GM18907 (cell line): Measurements from ENCODE around the gene NOTCH1.

Source experiments
- ATAC-seq: cut with Tn5 transposase; IDR thresholded peaks from one replicate; pipeline ENCODE4 v1.9.1; 2021; ENCODE audit warnings: mild to moderate bottlenecking, moderate library complexity; ENCODE audit not compliant: unreplicated experiment

The NOTCH1 gene

DNA sequence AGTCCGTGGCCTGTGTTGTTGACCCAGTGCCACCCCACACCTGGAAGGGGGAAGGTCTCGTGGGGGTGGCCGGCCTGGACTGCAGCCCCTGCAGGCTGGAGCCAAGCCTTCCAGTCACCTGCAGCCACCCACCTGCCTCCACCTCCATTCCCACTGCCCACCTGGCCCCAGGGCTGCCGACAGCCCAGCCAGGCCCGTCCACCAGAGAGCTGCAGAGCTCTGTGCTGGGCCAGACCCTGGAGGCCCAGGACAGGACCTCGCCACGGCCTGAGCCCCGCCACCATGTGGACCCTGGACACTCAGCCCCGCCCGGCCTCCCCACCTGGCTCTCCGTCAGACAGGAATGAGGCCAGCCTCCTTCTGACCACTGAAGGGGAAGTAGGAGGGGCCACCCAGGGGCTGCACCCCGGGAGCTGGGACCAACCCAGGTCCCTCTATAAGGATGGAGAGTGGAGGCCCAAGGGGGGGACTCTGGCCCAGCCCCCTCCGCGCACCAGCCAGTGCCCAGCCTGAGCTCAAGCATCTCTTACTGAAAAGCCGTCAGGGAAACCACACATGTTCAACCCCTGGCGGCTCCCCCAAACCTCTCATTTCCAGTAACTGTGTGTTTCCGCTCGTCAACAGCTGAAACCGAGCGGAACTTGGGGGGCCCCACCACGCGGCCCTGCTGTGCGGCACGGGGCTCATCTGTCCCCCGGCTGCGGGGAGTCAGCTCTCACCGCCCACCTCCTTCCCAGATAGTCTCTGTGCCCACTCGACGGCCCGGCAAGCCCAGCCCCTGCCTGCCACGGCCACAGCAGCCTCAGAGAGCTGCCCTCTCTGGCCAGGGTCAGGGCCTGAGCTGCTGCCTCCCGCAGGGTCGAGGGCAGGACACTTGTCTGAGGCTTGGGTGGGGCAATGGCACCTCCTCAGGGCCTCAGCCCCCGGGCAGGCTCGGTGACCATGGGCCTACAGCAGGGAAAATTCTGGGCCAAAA lies 12.8 kb downstream of the NOTCH1 start:
- ATAC-seq = no peak

DNA sequence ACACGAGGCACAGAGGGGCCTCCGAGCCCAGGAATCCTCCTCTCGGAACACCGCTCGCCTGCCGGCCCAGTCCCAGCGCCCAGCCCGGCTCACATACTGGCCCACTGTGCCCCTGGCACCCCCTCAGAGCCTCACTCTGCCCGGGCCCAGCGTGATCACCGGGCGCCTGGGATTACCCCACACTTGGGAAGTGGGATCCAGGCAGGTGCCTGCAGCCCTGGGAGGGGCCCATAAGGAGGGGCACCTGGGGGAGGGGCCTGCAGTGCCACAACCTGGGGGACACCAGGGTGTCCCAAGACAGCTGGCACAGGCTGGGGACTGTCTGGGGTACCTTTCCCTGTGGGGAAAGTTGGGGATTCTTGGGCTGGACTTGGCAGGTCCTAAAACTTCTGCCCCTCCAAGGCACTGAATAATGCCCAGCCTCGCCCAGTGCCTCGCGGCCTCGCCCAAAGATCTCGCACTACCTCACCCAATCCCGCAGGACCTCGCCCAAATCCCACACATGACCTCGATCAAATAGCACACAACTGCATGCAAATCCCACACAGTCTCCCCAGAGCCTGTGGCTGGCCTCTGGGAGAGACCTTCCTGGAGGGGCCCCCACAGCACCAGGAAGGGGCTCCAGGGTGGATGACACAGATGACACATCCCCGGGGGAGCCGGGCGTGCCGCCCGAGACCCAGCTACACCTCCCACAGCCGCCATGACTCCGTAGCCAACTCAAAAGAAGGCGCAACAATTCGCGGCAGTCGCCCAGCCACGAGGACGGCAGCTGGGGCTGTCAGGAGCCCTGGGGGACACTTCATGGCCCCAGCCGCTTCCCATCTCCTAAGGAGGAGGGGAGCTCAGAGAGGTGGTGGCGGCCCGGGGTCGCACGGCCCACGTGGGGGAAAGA lies 13.7 kb downstream of the NOTCH1 start:
- no peak for ATAC-seq

DNA sequence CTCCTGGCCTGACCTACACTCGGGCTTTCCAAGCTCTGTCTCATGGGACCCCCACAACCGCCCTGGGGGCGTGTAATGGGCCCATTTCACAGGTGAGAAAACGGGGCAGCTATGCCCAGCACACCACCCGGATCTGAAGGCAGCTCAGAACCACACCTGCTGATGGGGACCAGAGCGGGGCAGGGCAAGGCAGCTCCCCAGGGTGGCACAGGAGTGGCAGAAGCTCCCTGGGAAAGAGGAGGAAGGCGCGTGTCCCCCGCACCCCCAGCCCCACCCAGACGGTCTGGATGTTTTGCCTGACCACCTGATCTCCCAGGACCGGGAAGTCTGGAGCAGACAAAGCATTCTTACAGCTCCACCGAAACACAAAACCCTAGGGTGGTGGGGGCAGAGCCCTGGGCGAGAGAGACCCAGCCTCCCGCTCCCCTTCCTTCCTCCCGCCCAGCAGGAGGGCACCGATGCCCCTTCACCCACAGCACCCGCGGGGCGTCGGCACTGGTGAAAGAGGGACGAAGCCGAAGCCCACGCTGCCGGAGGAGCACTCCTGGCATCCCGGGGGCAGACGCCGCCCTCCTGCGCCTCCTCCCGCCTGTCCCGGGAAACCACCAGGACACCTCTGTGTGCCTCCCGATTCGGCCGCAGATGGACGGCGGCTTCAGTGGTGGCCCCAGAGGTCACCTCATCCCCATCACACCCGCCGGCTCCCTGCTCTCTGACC lies 14.5 kb downstream of the NOTCH1 start:
- no peak for ATAC-seq

DNA sequence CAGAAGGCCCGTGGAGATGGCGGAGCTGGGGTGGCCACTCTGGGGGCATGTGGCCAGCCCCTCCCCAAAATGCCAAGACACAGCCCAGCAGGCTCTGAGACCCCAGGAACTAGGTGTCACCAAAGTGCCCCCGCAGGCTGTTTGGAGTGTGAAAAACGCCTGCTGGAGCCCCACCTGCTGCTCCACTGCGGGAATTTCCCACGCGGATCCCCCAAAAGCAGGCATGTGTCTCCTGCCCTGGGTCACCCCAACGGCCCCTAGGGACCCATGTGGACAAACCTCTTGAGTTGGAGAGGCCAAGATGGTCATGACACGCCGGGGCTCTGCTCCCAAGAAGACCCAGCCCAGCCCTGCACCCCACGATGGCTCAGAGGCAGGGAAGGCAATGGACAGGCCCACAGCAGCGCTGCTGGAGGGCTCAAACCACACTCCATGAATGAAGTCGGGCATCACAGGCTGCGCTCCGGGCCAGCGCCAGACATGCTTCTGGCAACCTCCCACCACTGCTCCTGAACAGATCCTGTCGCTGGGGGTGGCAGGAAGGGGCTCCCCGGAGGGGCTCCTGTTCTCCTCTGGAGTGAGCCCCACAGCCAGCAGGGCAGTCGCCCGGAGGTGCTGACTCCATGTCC lies 15.3 kb downstream of the NOTCH1 start:
- no peak for ATAC-seq

DNA sequence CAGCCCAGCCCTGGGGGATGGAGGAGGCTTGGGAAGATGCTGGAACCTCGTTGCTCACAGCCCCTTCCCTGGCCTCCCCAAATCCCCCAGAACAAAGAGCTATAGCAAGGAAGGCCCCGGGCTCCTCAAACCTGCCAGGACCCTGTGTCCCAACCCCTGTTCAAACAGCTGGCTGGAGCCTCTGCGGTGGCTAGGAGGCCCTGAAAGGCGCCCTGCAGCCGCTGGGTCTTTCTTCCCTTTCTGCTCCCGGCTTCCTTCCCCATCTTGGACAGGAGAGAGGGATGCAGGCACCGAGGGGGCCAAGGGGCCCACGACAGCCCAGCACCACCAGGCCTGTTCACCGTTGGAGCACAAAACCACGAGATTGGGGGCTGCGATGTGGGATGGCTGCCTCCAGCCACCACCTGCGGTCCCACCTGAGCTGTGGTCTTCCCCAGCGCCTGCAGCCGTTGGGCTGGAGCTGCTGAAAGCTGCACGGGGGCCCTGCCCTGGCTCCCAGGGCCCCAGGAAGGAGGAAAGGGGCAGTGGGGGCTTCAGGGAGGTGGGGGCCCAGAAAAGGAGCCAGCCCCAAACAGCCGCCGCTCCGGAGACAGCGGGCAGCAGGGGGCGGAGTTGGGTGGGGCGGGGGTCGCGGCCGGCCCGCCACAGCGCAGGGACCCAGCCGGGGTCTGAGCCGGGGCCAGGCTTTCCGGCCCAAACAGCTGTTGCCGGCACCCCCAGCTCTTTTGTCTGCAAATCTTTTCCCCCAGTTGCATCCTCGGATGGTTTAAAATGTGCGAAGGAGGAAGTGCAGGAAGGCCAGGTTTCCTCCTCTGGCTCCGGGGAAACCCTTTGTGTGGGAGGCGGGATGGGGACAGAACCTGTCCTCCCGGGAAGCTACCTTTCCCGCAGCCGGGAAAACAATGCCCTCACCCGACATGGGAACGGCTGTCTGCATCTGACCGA lies 16.1 kb downstream of the NOTCH1 start:
- no peak for ATAC-seq

DNA sequence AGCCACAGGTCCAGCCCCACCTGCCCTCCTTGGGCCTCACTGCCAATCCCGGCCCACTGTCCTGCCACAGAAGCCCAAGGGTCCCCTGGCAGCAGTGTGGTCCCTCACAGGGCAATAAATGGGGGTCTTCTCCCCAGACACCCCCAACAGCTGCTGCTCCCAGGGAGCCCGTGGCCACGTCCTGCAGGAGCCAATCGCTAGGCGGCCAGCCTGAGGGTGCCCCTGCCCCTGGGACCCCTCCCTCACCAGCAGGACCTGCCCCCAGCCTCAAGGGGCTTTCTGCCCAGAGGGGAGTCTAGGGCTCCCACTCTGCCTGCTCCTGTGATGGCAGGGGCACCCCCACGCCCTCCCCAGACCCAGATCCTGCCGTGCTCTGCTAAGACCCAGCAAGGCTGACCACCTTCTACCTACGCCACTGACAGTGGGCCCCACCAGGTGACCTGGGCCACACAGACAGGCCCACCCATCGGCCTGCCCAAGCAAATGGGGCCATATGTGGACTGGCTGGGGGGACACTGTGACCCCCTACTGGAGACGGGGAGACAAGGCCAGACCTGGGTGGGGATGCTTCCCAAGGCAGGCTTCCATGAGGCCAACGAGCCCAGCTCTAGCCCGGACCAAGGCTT lies 17.0 kb downstream of the NOTCH1 start:
- no peak for ATAC-seq

DNA sequence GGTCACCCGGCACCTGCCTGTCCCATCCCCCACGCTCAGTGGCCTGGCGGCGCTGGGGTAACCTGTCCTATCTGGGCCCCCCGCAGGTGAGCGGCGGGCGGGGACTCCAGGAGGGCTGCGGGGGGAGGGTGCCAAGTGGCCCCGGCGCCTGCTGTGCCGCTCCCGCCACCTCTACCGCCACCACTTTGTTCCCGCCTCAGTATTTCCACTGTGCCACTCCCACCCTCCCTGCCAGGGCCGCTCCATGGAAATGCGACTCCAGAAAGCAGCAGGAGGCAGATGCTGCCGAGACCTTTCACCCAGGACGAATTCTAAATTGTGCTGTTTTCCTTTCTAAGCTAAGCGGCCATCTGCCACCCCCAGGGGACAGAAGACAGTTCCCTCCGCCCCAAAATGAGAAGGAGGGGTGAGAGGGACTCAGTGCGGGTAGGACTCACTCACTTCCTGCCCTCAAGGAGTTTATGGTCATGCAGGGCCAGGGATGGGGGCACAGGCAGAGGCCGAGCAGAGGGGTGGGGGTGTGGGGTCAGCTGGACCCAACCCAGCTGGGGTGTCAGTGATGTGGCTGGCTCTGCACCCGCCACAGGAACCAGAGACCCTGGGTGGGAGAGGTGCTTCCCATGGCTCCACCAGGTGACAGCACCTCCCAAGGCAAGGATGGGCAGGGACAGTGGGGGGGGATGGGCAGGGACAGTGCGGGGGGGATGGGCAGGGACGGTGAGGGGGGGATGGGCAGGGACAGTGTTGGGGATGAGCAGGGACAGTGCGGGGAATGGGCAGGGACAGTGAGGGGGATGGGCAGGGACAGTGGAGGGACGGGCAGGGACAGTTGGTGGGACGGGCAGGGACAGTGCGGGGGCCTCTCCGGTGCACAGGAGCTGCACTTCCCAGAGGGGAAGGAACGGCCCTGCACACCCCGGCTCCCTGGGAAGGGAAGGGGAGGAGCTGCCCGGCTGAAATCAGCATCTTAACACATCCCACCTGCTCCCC lies 17.8 kb downstream of the NOTCH1 start:
- ATAC-seq = no peak

DNA sequence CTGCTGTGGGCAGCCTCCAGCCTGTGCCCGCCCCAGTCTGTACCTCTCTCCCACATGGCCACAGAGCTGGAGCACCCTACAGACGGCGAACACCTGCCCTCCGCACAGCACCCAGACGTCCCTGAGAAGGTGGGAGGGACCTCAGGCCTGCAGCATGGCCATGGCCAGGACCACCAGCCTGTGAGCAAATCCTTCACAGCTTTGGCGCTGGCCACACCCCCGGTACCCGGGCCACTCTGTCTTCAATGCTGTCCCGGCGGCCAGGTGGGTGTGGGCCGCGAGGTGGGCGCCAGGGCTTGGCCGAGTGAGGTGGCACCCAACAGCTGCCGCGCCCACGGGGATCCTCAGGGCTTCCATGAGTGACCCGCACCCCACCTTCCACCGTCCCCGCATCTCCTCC lies 18.7 kb downstream of the NOTCH1 start:
- ATAC-seq = no peak

DNA sequence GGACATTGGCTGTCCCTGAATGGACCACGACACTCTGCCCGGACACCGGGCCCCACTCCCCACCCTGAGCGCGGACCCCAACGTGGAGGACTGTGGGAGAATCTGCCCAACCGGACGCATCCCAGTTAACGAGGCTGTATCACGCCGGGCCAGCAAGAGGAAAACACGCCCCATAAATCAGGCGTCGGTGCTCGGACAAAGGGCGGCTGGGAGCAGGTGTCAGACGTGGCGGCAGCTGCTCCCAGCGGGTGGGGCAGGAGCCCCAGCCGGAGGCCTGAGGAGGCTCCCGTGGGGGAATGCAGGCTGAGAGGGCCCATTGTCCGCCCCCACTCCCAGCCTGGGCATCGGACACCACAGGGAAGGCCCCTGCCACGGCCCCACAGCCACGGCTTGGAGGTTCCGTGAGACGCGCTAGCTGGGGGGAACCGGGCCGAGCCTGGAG lies 19.2 kb downstream of the NOTCH1 start:
- no peak for ATAC-seq

DNA sequence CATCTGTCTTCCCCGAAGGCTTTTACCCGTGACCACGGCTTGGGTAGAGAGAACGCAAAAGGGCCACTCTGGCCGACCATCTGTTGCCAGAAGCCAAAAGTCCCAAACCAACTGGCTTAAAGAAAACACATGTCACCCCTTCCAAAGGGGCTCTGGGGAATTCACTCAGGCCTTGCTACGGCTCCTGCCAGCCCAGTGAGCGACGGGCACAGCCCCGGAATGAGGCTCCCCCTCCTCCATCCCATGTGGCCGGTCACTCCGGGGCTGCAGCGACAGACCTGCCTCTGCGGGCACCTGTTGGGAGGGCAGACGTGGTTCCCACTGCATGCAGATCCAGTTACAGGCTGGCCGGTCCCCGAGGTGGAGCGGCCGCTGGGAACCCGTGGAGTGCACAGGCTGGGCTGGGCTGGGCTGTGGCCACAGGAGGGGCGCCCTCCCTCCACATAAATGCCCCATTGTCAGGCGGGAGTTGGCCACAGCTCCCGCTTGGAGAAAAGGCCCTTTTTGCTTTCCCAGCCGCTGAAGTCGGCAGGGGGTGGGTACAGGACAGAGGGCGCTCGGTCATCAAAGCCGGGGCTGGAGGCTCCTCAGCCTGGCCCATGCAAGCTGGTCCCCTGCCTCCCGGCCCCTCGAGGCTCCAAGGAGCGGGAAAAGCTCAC lies 19.9 kb downstream of the NOTCH1 start:
- no peak for ATAC-seq

DNA sequence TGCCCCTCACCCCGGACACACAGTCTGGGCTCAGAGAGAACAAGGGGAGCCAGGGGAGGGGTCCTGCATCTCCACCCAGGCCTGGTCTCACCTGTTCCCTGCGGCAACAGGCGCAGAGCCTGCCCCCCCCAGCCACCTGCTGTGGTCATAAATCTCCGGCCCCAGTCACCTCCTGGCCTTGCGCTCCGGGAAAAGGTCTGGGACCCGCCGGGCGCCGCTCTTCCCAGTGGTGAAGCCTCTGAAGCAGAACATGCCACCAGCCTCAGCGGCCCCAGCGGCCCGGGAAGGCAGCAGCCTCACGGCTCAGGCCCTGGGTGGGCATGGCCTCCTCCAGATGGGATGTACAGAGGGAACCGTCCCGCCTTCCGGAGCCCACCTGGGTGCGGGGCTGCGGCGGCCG lies 20.6 kb downstream of the NOTCH1 start:
- no peak for ATAC-seq

DNA sequence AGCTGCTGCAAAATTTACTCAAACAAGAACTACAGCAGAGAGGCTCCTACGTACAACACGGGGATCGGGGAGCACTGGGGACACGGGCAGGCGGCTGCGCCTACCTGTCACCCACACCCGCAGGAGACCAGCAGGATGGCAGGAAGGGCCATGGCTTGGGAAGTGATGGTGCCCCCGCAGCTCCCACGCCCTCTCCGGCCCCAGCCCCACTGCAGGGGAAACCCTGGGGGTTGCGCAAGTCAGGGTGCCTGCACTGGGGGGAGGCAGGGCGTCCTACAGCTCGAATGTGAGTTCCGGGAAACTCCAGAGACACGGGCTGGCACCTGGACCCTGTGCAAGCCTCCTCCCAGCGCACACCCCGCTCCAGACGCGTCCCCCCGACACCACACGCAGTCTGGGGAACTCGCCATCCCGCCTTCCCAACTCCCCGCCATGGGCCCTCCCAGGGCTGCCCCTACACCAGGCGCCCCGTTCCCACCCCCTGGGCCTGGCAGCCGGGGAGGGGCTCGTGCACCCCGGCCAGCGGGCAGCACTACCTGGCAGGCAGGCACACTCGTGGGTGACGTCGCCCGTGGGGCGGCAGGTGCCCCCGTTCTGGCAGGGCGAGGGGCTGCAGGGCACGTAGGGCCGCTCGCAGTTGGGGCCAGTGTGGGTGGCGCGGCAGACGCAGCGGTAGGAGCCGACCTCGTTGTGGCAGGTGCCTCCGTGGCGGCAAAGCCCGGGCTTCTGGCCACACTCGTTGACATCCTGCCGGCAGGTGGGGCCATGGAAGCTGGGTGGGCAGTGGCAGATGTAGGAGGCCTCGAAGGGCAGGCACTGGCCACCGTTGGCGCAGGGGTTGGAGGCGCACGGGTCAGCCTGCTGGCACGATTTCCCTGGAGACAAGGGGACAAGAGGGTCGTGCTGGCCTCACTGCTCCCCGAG lies 23.3 kb downstream of the NOTCH1 start:
- ATAC-seq = no peak

DNA sequence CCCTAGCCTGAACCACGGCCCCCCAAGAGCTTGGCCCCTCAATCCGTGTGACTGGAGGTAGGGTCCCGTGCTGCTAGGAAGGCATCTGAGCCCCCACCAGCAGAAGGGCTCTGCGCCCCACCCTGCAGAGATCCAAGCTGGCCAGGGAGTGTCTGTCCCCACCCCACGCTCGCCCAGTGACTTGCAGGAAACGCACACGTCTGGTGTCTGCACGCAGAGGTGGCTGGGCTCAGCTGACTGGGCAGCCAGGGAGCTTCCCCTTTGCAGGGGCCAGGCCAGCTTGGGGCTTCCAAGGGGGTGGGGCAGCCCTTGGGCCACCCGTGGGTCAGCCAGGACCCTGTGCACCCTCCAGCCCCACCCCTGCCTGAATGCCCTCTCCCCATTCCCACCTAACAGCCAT lies 24.3 kb downstream of the NOTCH1 start:
- no peak for ATAC-seq

DNA sequence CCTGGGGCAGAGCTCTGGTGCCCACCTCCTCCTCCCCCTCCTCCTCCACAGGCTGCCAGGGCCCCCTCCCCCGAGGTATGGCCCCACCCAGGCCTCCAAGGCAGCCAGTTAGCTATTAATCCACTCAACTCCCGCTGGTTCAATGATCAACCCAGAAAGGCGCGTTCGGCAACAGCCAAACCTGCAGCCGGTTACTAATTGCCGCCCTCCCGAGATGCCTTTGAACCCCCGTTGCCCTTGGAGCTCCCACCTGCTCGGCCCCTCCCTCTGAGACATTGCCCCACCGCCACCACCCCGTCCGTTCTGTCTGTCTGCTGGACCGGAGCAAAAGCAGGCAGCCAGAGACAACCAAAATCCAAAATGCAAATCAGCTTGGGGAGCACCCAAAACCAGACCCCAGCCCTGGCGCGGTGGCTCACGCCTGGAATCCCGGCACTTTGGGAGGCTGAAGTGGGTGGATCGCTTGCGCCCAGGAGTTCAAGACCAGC lies 25.8 kb downstream of the NOTCH1 start:
- no peak for ATAC-seq

DNA sequence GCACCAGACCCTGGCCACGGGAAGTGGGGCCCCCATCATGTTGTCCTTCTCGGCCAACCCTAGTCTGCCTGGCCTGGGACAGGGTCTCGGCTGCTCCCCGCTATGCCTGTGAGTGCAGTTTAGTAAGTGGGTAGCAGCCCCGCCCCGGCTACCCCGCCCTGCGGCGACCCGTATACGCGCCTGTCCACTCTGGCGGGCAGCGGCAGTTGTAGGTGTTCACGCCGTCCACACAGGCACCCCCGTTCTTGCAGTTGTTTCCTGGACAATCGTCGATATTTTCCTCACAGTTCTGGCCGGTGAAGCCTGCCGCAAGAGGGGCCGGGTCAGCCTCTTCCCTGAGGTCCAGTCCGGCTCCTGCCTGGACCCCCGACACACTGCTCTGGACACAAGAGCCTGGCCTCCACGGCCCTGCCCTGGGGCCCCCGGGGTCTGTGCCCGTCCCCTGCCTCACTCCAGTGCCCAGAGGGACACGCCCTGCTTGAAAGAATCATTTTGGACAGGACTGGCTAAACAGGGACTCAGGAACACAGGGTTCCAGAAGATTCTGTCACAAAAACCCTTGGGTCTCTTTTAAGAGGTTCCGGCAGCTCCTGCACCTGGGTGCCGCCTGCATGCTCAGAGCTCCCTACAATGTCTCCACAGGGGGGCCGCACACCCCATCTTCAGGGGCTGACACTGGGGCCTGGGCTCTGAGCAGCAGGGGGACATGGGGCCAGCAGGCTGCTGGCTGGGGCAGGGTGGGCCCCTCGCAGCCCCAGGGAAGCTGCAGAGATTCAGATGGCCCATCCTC lies 26.4 kb downstream of the NOTCH1 start:
- no peak for ATAC-seq
